ENCODE data around the gene CTIF.

The CTIF gene

GRCh38 chr18:48554610-48555400, 16.0 kb downstream of the CTIF start:
- no peak for DNase-seq

GRCh38 chr18:48555465-48555995, 16.7 kb downstream of the CTIF start:
- no peak for DNase-seq

GRCh38 chr18:48557640-48558174, 18.9 kb downstream of the CTIF start:
- no peak for DNase-seq

GRCh38 chr18:48558248-48558647, 19.4 kb downstream of the CTIF start:
- DNase-seq: no peak

GRCh38 chr18:48560491-48560890, 21.7 kb downstream of the CTIF start:
- no peak for DNase-seq

GRCh38 chr18:48562075-48562474, 23.2 kb downstream of the CTIF start:
- DNase-seq: no peak

GRCh38 chr18:48563027-48563426, 24.2 kb downstream of the CTIF start:
- DNase-seq: no peak

- no peak for DNase-seq
Measured at GRCh38 chr18:48564139-48564538, 25.3 kb downstream of the CTIF start.

- no peak for DNase-seq
Measured at GRCh38 chr18:48565105-48565504, 26.3 kb downstream of the CTIF start.

- DNase-seq: no peak
Measured at GRCh38 chr18:48566589-48566988, 27.8 kb downstream of the CTIF start.

- no peak for DNase-seq
Measured at GRCh38 chr18:48567388-48567787, 28.6 kb downstream of the CTIF start.

GRCh38 chr18:48569139-48569914, 30.5 kb downstream of the CTIF start:
- DNase-seq: no peak

GRCh38 chr18:48569915-48570264, 31.1 kb downstream of the CTIF start:
- DNase-seq: no peak

GRCh38 chr18:48570313-48570712, 31.5 kb downstream of the CTIF start:
- no peak for DNase-seq

GRCh38 chr18:48571639-48572384, 33.0 kb downstream of the CTIF start:
- no peak for DNase-seq

- no peak for DNase-seq
Measured at GRCh38 chr18:48572402-48573126, 33.7 kb downstream of the CTIF start.

- DNase-seq: no peak
Measured at GRCh38 chr18:48573632-48574283, 34.9 kb downstream of the CTIF start.

GRCh38 chr18:48574667-48575300, 36.0 kb downstream of the CTIF start:
- no peak for DNase-seq

GRCh38 chr18:48575301-48575657, 36.4 kb downstream of the CTIF start:
- DNase-seq: no peak

- DNase-seq: no peak
Measured at GRCh38 chr18:48575658-48576456, 37.0 kb downstream of the CTIF start.

- DNase-seq: no peak
Measured at GRCh38 chr18:48576457-48576771, 37.6 kb downstream of the CTIF start.

Data from activated CD4-positive, CD25-positive, alpha-beta regulatory T cell treated with anti-CD3 and anti-CD28 coated beads, Interleukin-2, amount 50 U/mL, for 72 hours (primary cell).